HepG2 (cell line): ENCODE measurements around the gene PLOD3. TPM values are rescaled to one million over a fixed set of nuclear protein-coding genes. Genes with fewer than 3 reads are reported as not detected.
A peak's percentile ranks its signal among the peaks of the same experiment; 100 is the strongest.

Experiments used
- ATF7 ChIP-seq, 2 experiments: fragments of 450-650 bp in 1 of 2; sonication (generic) in 1 of 2; formaldehyde crosslinking in 1 of 2; IDR thresholded peaks; 2 replicates each; pipeline versions ENCODE4 v1.4.0 to v1.6.1; 2016 to 2020; ENCODE audit warnings: antibody characterized with exemption in 1 of 2, mild to moderate bottlenecking in 1 of 2, missing genetic modification reagents in 1 of 2
- CCAR2 ChIP-seq: fragments of 200-400 bp; formaldehyde crosslinking; optimal IDR thresholded peaks from 2 replicates; pipeline ENCODE3; 2018; ENCODE audit warnings: low read depth, mild to moderate bottlenecking, low read length, moderate library complexity
- FOXM1 ChIP-seq: sonication (generic); formaldehyde crosslinking; IDR thresholded peaks from 2 replicates; pipeline ENCODE4 v1.5.0; 2020; ENCODE audit warnings: missing genetic modification reagents
- GATA4 ChIP-seq: sonication (generic); IDR thresholded peaks from 2 replicates; pipeline ENCODE4 v1.6.1; 2016; ENCODE audit warnings: antibody characterized with exemption, low read depth, borderline replicate concordance
- JARID2 ChIP-seq: sonication (generic); formaldehyde crosslinking; IDR thresholded peaks from 2 replicates; pipeline ENCODE4 v1.8.1; 2023; ENCODE audit warnings: missing genetic modification reagents, inconsistent platforms; ENCODE audit not compliant: insufficient replicate concordance
- KMT2B ChIP-seq: IDR thresholded peaks from 2 replicates; pipeline ENCODE4 v1.6.1; 2016; ENCODE audit warnings: missing genetic modification reagents, missing compliant biosample characterization
- NR2F1 ChIP-seq, 2 experiments: fragments of 450-650 bp in 1 of 2; formaldehyde crosslinking in 1 of 2; IDR thresholded peaks; 2 replicates each; pipeline versions ENCODE4 v1.5.0 to v1.6.1; 2016 to 2020; ENCODE audit warnings: mild to moderate bottlenecking in 1 of 2, missing compliant biosample characterization in 1 of 2, missing genetic modification reagents in 1 of 2, moderate library complexity in 1 of 2
- PRDM10 ChIP-seq: sonication (generic); formaldehyde crosslinking; IDR thresholded peaks from 2 replicates; pipeline ENCODE4 v1.4.0; 2020; ENCODE audit warnings: low read depth, missing genetic modification reagents
- SIN3A ChIP-seq: IDR thresholded peaks from 2 replicates; pipeline ENCODE4 v1.6.1; 2011; ENCODE audit warnings: low read depth, mild to moderate bottlenecking, control low read depth, low read length, borderline replicate concordance
- THAP7 ChIP-seq: sonication (generic); formaldehyde crosslinking; IDR thresholded peaks from 2 replicates; pipeline ENCODE4 v1.8.1; 2023; ENCODE audit warnings: mild to moderate bottlenecking, missing genetic modification reagents
- TP53 ChIP-seq: sonication (generic); formaldehyde crosslinking; conservative IDR thresholded peaks from 2 replicates; pipeline ENCODE4 v1.4.0; 2020; ENCODE audit warnings: missing genetic modification reagents
- ZNF362 ChIP-seq: sonication (generic); formaldehyde crosslinking; IDR thresholded peaks from 2 replicates; pipeline ENCODE4 v1.4.0; 2020; ENCODE audit warnings: missing genetic modification reagents, mild to moderate bottlenecking, borderline replicate concordance
- ZNF432 ChIP-seq: sonication (generic); formaldehyde crosslinking; IDR thresholded peaks from 2 replicates; pipeline ENCODE4 v1.5.0; 2020; ENCODE audit warnings: missing genetic modification reagents, mild to moderate bottlenecking, borderline replicate concordance
- ZNF567 ChIP-seq: sonication (generic); formaldehyde crosslinking; IDR thresholded peaks from 2 replicates; pipeline ENCODE4 v1.8.1; 2023; ENCODE audit warnings: mild to moderate bottlenecking, missing genetic modification reagents, borderline replicate concordance
- ZSCAN20 ChIP-seq: sonication (generic); formaldehyde crosslinking; IDR thresholded peaks from 2 replicates; pipeline ENCODE4 v1.4.0; 2020; ENCODE audit warnings: missing genetic modification reagents, mild to moderate bottlenecking, borderline replicate concordance
- polyA plus RNA-seq, 8 experiments: library from polyadenylated mRNA; depleted of rRNA in 3 of 8; stranded (reverse) in 7 of 8; unstranded in 1 of 8; fragments of >200 nt; fragmentation: Illumina TruSeq in 4 of 8; extraction: Trizol in 4 of 8; gene quantifications; 2 replicates each; pipeline versions ENCODE4 v1.2.1 to v1.2.3, GENCODE V29; 2011 to 2016; ENCODE audit warnings: low read depth in 4 of 8, missing spikeins in 1 of 8, mixed read lengths in 1 of 8; ENCODE audit not compliant: insufficient read depth in 1 of 8
- total RNA-seq, 5 experiments: library from RNA; depleted of rRNA; stranded (reverse); fragments of >200 nt; fragmentation: Illumina TruSeq; extraction: Trizol; gene quantifications; 2 replicates each; pipeline ENCODE4 v1.2.3, GENCODE V29; 2016; ENCODE audit warnings: low read depth in 1 of 5
- TF ChIP-seq, protein P1 (sequence below): IDR thresholded peaks from 2 replicates; pipeline ENCODE4 v1.6.1; 2016; ENCODE audit warnings: low read depth
- TF ChIP-seq, protein P2 (sequence below): sonication (generic); formaldehyde crosslinking; IDR thresholded peaks from 2 replicates; pipeline ENCODE4 v1.8.0; 2023; ENCODE audit warnings: mild to moderate bottlenecking, missing genetic modification reagents
- TF ChIP-seq, protein P3 (sequence below): sonication (generic); formaldehyde crosslinking; IDR thresholded peaks from 2 replicates; pipeline ENCODE4 v1.5.1; 2020; ENCODE audit warnings: missing genetic modification reagents, mild to moderate bottlenecking, borderline replicate concordance

PLOD3 gene
- total and polyA plus RNA-seq, 2 of the 13 experiments (the other 11 are each of a cell fraction or from before 2014, with no cell fraction given) = 65.8 to 67.4 TPM

- TF ChIP-seq THAP7 (peak; percentile 87), ZNF362 (0 out of 2 replicates have a peak, but pooled peaks have one; percentile 35), ATF7 (IDR thresholded peaks at IDR 0.05) (no peak), ATF7 (CRISPR knock-in tag; IDR thresholded peaks at IDR 0.05) (no peak), ZSCAN20 (no peak), CCAR2 (peak; percentile 41), GATA4 (no peak), ZNF432 (no peak), KMT2B (CRISPR knock-in tag) (no peak), TP53 (no peak), SIN3A (peak; percentile 68; the same call in 1 of the 2 replicates), NR2F1 (CRISPR knock-in tag; IDR thresholded peaks at IDR 0.05) (peak in 1 of 2 experiments; percentile 45; a peak in 1 of 4 replicates), JARID2 (CRISPR knock-in tag) (no peak), PRDM10 (CRISPR knock-in tag) (peak; percentile 12; the same call in 1 of the 2 replicates), FOXM1 (CRISPR knock-in tag) (no peak), ZNF567 (no peak; the same call in 1 of the 2 replicates)
- TF ChIP-seq, protein P1, sequence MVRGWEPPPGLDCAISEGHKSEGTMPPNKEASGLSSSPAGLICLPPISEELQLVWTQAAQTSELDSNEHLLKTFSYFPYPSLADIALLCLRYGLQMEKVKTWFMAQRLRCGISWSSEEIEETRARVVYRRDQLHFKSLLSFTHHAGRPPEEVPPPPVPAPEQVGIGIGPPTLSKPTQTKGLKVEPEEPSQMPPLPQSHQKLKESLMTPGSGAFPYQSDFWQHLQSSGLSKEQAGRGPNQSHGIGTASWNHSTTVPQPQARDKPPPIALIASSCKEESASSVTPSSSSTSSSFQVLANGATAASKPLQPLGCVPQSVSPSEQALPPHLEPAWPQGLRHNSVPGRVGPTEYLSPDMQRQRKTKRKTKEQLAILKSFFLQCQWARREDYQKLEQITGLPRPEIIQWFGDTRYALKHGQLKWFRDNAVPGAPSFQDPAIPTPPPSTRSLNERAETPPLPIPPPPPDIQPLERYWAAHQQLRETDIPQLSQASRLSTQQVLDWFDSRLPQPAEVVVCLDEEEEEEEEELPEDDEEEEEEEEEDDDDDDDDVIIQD (CRISPR knock-in tag) = no peak
- TF ChIP-seq, protein P2, sequence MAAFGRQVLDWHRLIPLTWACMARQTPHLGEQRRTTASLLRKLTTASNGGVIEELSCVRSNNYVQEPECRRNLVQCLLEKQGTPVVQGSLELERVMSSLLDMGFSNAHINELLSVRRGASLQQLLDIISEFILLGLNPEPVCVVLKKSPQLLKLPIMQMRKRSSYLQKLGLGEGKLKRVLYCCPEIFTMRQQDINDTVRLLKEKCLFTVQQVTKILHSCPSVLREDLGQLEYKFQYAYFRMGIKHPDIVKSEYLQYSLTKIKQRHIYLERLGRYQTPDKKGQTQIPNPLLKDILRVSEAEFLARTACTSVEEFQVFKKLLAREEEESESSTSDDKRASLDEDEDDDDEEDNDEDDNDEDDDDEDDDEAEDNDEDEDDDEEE (CRISPR knock-in tag) = peak; percentile 86; the same call in 1 of the 2 replicates
- TF ChIP-seq, protein P3, sequence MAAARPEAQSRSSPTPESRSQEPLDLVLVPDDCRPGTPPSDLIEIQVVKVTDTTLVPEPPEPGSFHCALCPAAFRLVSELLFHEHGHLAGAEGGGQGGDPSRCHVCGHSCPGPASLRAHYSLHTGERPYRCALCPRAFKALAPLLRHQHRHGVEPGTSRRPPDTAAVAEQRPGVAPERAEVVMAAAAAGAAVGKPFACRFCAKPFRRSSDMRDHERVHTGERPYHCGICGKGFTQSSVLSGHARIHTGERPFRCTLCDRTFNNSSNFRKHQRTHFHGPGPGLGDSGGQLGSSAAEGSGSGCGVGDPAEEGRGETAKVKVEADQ (CRISPR knock-in tag) = 0 out of 2 replicates have a peak, but pooled peaks have one; percentile 23
Measured at GRCh38 chr7:101244375-101245146, 27.2 kb upstream of the PLOD3 start, which contains the start of gene FIS1 (continued).
